HepG2 (cell line): ENCODE results near the gene DENND10. TPM values are rescaled to one million over a fixed set of nuclear protein-coding genes. Genes with fewer than 3 reads are reported as not detected.
A peak's percentile ranks its signal among the peaks of the same experiment; 100 is the strongest.

ENCODE experiments used
- ATF2 ChIP-seq: sonication (generic); formaldehyde crosslinking; IDR thresholded peaks from 2 replicates; pipeline ENCODE4 v1.4.0; 2020; ENCODE audit warnings: missing genetic modification reagents
- BHLHE40 ChIP-seq: IDR thresholded peaks from 2 replicates; pipeline ENCODE4 v1.6.1; 2011; ENCODE audit warnings: low read length, improper control_type of control experiment
- CENPX ChIP-seq: sonication (generic); formaldehyde crosslinking; IDR thresholded peaks from 2 replicates; pipeline ENCODE4 v1.9.0; 2021; ENCODE audit warnings: mild to moderate bottlenecking, missing genetic modification reagents, moderate library complexity
- HINFP ChIP-seq: sonication (generic); formaldehyde crosslinking; IDR thresholded peaks from 2 replicates; pipeline ENCODE4 v1.4.0; 2020; ENCODE audit warnings: low read depth, mild to moderate bottlenecking, missing genetic modification reagents
- HNF4G ChIP-seq, 2 experiments: sonication (generic) in 1 of 2; formaldehyde crosslinking in 1 of 2; IDR thresholded peaks; 2 replicates each; pipeline versions ENCODE4 v1.4.0 to v1.6.1; 2011 to 2020; ENCODE audit warnings: borderline replicate concordance in 2 of 2, low read depth in 2 of 2, mild to moderate bottlenecking in 2 of 2, low read length in 1 of 2, missing genetic modification reagents in 1 of 2, moderate library complexity in 1 of 2
- PHB2 ChIP-seq: fragments of 450-650 bp; IDR thresholded peaks from 2 replicates; pipeline ENCODE4 v1.6.1; 2018; ENCODE audit not compliant: partially characterized antibody
- PHF5A ChIP-seq: IDR thresholded peaks from one replicate; pipeline ENCODE4 v1.6.1; 2018; ENCODE audit warnings: low read depth, missing genetic modification reagents; ENCODE audit not compliant: unreplicated experiment
- PRPF4 ChIP-seq: fragments of 200-400 bp; formaldehyde crosslinking; IDR thresholded peaks from 2 replicates; pipeline ENCODE4 v1.6.1; 2016; ENCODE audit warnings: low read length, low read depth; ENCODE audit not compliant: poor library complexity, severe bottlenecking
- STAT5B ChIP-seq: sonication (generic); formaldehyde crosslinking; IDR thresholded peaks from 2 replicates; pipeline ENCODE4 v1.4.0; 2020; ENCODE audit warnings: missing genetic modification reagents
- TCF12 ChIP-seq, 2 experiments: fragments of 450-650 bp in 1 of 2; sonication (generic) in 1 of 2; formaldehyde crosslinking in 1 of 2; IDR thresholded peaks; 2 replicates each; pipeline versions ENCODE4 v1.6.1 to v1.8.0; 2017 to 2022; ENCODE audit warnings: antibody characterized with exemption in 1 of 2, mild to moderate bottlenecking in 1 of 2, missing genetic modification reagents in 1 of 2, moderate library complexity in 1 of 2
- TMF1 ChIP-seq: sonication (generic); formaldehyde crosslinking; IDR thresholded peaks from 2 replicates; pipeline ENCODE4 v1.8.1; 2022; ENCODE audit warnings: low read depth, missing genetic modification reagents
- ZFX ChIP-seq: sonication (generic); formaldehyde crosslinking; IDR thresholded peaks from 2 replicates; pipeline ENCODE4 v1.4.0; 2020; ENCODE audit warnings: mild to moderate bottlenecking, low read depth, missing genetic modification reagents, moderate library complexity
- ZNF30 ChIP-seq: sonication (generic); formaldehyde crosslinking; IDR thresholded peaks from 2 replicates; pipeline ENCODE4 v1.5.0; 2020; ENCODE audit warnings: mild to moderate bottlenecking, missing genetic modification reagents
- ZNF44 ChIP-seq: sonication (generic); formaldehyde crosslinking; IDR thresholded peaks from 2 replicates; pipeline ENCODE4 v1.5.1; 2020; ENCODE audit warnings: mild to moderate bottlenecking, missing genetic modification reagents
- ZNF484 ChIP-seq: sonication (generic); formaldehyde crosslinking; IDR thresholded peaks from 2 replicates; pipeline ENCODE4 v1.5.1; 2020; ENCODE audit warnings: mild to moderate bottlenecking, low read depth, missing genetic modification reagents, borderline replicate concordance
- ZNF550 ChIP-seq: sonication (generic); formaldehyde crosslinking; IDR thresholded peaks from 2 replicates; pipeline ENCODE4 v1.4.0; 2020; ENCODE audit warnings: mild to moderate bottlenecking, missing genetic modification reagents, borderline replicate concordance
- polyA plus RNA-seq, 8 experiments: library from polyadenylated mRNA; depleted of rRNA in 3 of 8; stranded (reverse) in 7 of 8; unstranded in 1 of 8; fragments of >200 nt; fragmentation: Illumina TruSeq in 4 of 8; extraction: Trizol in 4 of 8; gene quantifications; 2 replicates each; pipeline versions ENCODE4 v1.2.1 to v1.2.3, GENCODE V29; 2011 to 2016; ENCODE audit warnings: low read depth in 4 of 8, missing spikeins in 1 of 8, mixed read lengths in 1 of 8; ENCODE audit not compliant: insufficient read depth in 1 of 8
- total RNA-seq, 5 experiments: library from RNA; depleted of rRNA; stranded (reverse); fragments of >200 nt; fragmentation: Illumina TruSeq; extraction: Trizol; gene quantifications; 2 replicates each; pipeline ENCODE4 v1.2.3, GENCODE V29; 2016; ENCODE audit warnings: low read depth in 1 of 5
- TF ChIP-seq, protein P1 (sequence below): sonication (generic); formaldehyde crosslinking; IDR thresholded peaks from 2 replicates; pipeline ENCODE4 v1.4.0; 2020; ENCODE audit warnings: mild to moderate bottlenecking, missing genetic modification reagents, borderline replicate concordance

Gene DENND10
- total and polyA plus RNA-seq, 2 of the 13 experiments (the other 11 are each of a cell fraction or from before 2014, with no cell fraction given), result 43.7 to 78.8 TPM

GRCh38 chr10:119113751-119114732, 10.1 kb downstream of the DENND10 start (continued):
- no peak for TF ChIP-seq PRPF4
- peak; percentile 67; the same call in 1 of the 2 replicates for TF ChIP-seq ZFX (CRISPR knock-in tag)
- no peak for TF ChIP-seq HINFP (CRISPR knock-in tag)
- TF ChIP-seq PHF5A, result peak; percentile 35
- TF ChIP-seq ZNF550 (CRISPR knock-in tag), result no peak
- TF ChIP-seq HNF4G (IDR thresholded peaks at IDR 0.05; ENCODE audit: borderline replicate concordance, low read depth, low read length), result peak; percentile 96
- no peak; the same call in none of the 2 replicates for TF ChIP-seq HNF4G (CRISPR knock-in tag; IDR thresholded peaks at IDR 0.05; ENCODE audit: borderline replicate concordance, low read depth)
- TF ChIP-seq TMF1 (CRISPR knock-in tag), result 0 out of 2 replicates have a peak, but pooled peaks have one; percentile 32
- TF ChIP-seq PHB2, result no peak
- no peak for TF ChIP-seq ZNF30
- TF ChIP-seq CENPX (CRISPR knock-in tag), result no peak
- TF ChIP-seq STAT5B, result no peak
- TF ChIP-seq BHLHE40, result peak; percentile 25; the same call in 1 of the 2 replicates
- no peak for TF ChIP-seq ZNF484 (CRISPR knock-in tag)
- no peak for TF ChIP-seq ZNF44 (CRISPR knock-in tag)
- no peak for TF ChIP-seq TCF12 (IDR thresholded peaks at IDR 0.05)
- peak; percentile 73; the same call in 1 of the 2 replicates for TF ChIP-seq TCF12 (CRISPR knock-in tag; IDR thresholded peaks at IDR 0.05)
- TF ChIP-seq, protein P1, sequence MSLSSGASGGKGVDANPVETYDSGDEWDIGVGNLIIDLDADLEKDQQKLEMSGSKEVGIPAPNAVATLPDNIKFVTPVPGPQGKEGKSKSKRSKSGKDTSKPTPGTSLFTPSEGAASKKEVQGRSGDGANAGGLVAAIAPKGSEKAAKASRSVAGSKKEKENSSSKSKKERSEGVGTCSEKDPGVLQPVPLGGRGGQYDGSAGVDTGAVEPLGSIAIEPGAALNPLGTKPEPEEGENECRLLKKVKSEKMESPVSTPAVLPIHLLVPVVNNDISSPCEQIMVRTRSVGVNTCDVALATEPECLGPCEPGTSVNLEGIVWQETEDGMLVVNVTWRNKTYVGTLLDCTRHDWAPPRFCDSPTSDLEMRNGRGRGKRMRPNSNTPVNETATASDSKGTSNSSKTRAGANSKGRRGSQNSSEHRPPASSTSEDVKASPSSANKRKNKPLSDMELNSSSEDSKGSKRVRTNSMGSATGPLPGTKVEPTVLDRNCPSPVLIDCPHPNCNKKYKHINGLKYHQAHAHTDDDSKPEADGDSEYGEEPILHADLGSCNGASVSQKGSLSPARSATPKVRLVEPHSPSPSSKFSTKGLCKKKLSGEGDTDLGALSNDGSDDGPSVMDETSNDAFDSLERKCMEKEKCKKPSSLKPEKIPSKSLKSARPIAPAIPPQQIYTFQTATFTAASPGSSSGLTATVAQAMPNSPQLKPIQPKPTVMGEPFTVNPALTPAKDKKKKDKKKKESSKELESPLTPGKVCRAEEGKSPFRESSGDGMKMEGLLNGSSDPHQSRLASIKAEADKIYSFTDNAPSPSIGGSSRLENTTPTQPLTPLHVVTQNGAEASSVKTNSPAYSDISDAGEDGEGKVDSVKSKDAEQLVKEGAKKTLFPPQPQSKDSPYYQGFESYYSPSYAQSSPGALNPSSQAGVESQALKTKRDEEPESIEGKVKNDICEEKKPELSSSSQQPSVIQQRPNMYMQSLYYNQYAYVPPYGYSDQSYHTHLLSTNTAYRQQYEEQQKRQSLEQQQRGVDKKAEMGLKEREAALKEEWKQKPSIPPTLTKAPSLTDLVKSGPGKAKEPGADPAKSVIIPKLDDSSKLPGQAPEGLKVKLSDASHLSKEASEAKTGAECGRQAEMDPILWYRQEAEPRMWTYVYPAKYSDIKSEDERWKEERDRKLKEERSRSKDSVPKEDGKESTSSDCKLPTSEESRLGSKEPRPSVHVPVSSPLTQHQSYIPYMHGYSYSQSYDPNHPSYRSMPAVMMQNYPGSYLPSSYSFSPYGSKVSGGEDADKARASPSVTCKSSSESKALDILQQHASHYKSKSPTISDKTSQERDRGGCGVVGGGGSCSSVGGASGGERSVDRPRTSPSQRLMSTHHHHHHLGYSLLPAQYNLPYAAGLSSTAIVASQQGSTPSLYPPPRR (CRISPR knock-in tag), result peak; percentile 74; the same call in 1 of the 2 replicates
- TF ChIP-seq ATF2 (CRISPR knock-in tag), result peak; percentile 70; the same call in 1 of the 2 replicates
